Liver (tissue), 9 donors: ENCODE results near the gene PFAS. TPM values are rescaled to one million over a fixed set of nuclear protein-coding genes. Genes with fewer than 3 reads are reported as not detected.

Experiments
- DNase-seq: peaks from one replicate; pipeline ENCODE4 v3.0.0-alpha.2; 2017; ENCODE audit warnings: low spot score
- H3K27ac ChIP-seq, 2 donors: one replicate each; pipeline ENCODE4 v1.7.0; 2013; ENCODE audit warnings: inconsistent platforms in 2 of 2, low read length in 2 of 2, control low read depth in 1 of 2, low read depth in 1 of 2, mild to moderate bottlenecking in 1 of 2
- H3K27me3 ChIP-seq, 4 donors: one replicate each; pipeline versions ENCODE4 v1.6.1 to v1.7.0; 2013; ENCODE audit warnings: low read length in 3 of 4, inconsistent platforms in 1 of 4, mild to moderate bottlenecking in 1 of 4, moderate library complexity in 1 of 4; ENCODE audit not compliant: control insufficient read depth in 4 of 4, insufficient read depth in 4 of 4
- H3K36me3 ChIP-seq, 4 donors: one replicate each; pipeline versions ENCODE4 v1.6.1 to v1.7.0; 2013; ENCODE audit warnings: low read length in 3 of 4, mild to moderate bottlenecking in 3 of 4, low read depth in 1 of 4, moderate library complexity in 1 of 4; ENCODE audit not compliant: control insufficient read depth in 4 of 4, insufficient read depth in 3 of 4
- H3K4me1 ChIP-seq, 4 donors: one replicate each; pipeline versions ENCODE4 v1.6.1 to v1.7.0; 2013; ENCODE audit warnings: low read length in 3 of 4, mild to moderate bottlenecking in 3 of 4, moderate library complexity in 1 of 4; ENCODE audit not compliant: control insufficient read depth in 4 of 4, insufficient read depth in 4 of 4
- H3K4me3 ChIP-seq, 3 donors: one replicate each; pipeline versions ENCODE4 v1.6.1 to v1.7.0; 2013; ENCODE audit warnings: low read length in 3 of 3, control low read depth in 1 of 3, low read depth in 1 of 3, mild to moderate bottlenecking in 1 of 3
- H3K9ac ChIP-seq, 2 donors: one replicate each; pipeline ENCODE4 v1.7.0; 2013; ENCODE audit warnings: low read length in 2 of 2, mild to moderate bottlenecking in 2 of 2, moderate library complexity in 2 of 2, control low read depth in 1 of 2, low read depth in 1 of 2
- H3K9me3 ChIP-seq, 4 donors: one replicate each; pipeline versions ENCODE4 v1.6.1 to v1.7.0; 2013; ENCODE audit warnings: low read length in 3 of 4; ENCODE audit not compliant: control insufficient read depth in 4 of 4
- CTCF ChIP-seq: fragments of 150-350 bp; IDR thresholded peaks from 2 replicates; pipeline ENCODE4 v1.5.1; 2017; ENCODE audit warnings: improper control_type of control experiment, low read depth, low read length; ENCODE audit not compliant: missing input control
- FOXA1 ChIP-seq: IDR thresholded peaks from 2 replicates; pipeline ENCODE4 v1.6.1; 2016; ENCODE audit warnings: antibody characterized with exemption
- FOXA2 ChIP-seq: IDR thresholded peaks from 2 replicates; pipeline ENCODE4 v1.6.1; 2016; ENCODE audit warnings: antibody characterized with exemption
- GABPA ChIP-seq, 2 donors: IDR thresholded peaks in 1 of 2; conservative IDR thresholded peaks in 1 of 2; 2 replicates each; pipeline ENCODE4 v1.6.1; 2016; ENCODE audit warnings: antibody characterized with exemption in 2 of 2, mild to moderate bottlenecking in 1 of 2, moderate library complexity in 1 of 2
- HNF4A ChIP-seq, 2 donors: conservative IDR thresholded peaks; 2 replicates each; pipeline ENCODE4 v1.6.1; 2016; ENCODE audit warnings: antibody characterized with exemption in 2 of 2, mild to moderate bottlenecking in 2 of 2
- JUND ChIP-seq, 2 donors: IDR thresholded peaks; 2 replicates each; pipeline ENCODE4 v1.6.1; 2016; ENCODE audit warnings: antibody characterized with exemption in 2 of 2
- MAX ChIP-seq: IDR thresholded peaks from 2 replicates; pipeline ENCODE4 v1.6.1; 2016; ENCODE audit warnings: antibody characterized with exemption
- NR2F2 ChIP-seq: IDR thresholded peaks from 2 replicates; pipeline ENCODE4 v1.6.1; 2016; ENCODE audit warnings: antibody characterized with exemption
- RAD21 ChIP-seq, 2 donors: IDR thresholded peaks; 2 replicates each; pipeline ENCODE4 v1.6.1; 2016; ENCODE audit warnings: antibody characterized with exemption in 2 of 2, mild to moderate bottlenecking in 2 of 2
- REST ChIP-seq: IDR thresholded peaks from 2 replicates; pipeline ENCODE4 v1.6.1; 2016; ENCODE audit warnings: antibody characterized with exemption, mild to moderate bottlenecking
- RXRA ChIP-seq, 2 donors: IDR thresholded peaks; 2 replicates each; pipeline ENCODE4 v1.6.1; 2017 to 2018; ENCODE audit warnings: antibody characterized with exemption in 2 of 2, mild to moderate bottlenecking in 1 of 2
- SP1 ChIP-seq: IDR thresholded peaks from 2 replicates; pipeline ENCODE4 v1.6.1; 2018; ENCODE audit warnings: antibody characterized with exemption, mild to moderate bottlenecking
- TAF1 ChIP-seq: conservative IDR thresholded peaks from 2 replicates; pipeline ENCODE4 v1.6.1; 2016; ENCODE audit warnings: antibody characterized with exemption, mild to moderate bottlenecking
- YY1 ChIP-seq: IDR thresholded peaks from 2 replicates; pipeline ENCODE4 v1.6.1; 2016; ENCODE audit warnings: antibody characterized with exemption, mild to moderate bottlenecking
- ZBTB33 ChIP-seq: IDR thresholded peaks from 2 replicates; pipeline ENCODE4 v1.6.1; 2016; ENCODE audit warnings: antibody characterized with exemption
- WGBS: extraction: QIAGEN DNeasy Blood & Tissue Kit; methylation state at CpG from one replicate; pipeline ENCODE4 v1.1.7; 2013; 5-methylcytosine and 5-hydroxymethylcytosine counted together
- polyA plus RNA-seq, 2 donors: library from polyadenylated mRNA; stranded (reverse) in 1 of 2; unstranded in 1 of 2; fragments of 200-250 nt in 1 of 2; fragments of >200 nt in 1 of 2; fragmentation: Nextera tagmentation in 1 of 2; extraction: Ambion mirVana in 1 of 2; gene quantifications; one replicate each; pipeline versions ENCODE4 v1.2.1 to v1.2.3, GENCODE V29; 2013 to 2015
- total RNA-seq, 2 donors: library from RNA; depleted of rRNA; stranded (reverse); fragments of >200 nt; gene quantifications; one replicate each; pipeline ENCODE4 v1.2.3, GENCODE V29; 2014
- donor health status: healthy.
- donor health status: healthy.
- donor health status: healthy.
- donor health status: healthy.
- donor health status: healthy.

Gene PFAS
- total and polyA plus RNA-seq, 4 donors: 6.0 to 18.5 (median 10.8) TPM

GRCh38 chr17:8231701-8232100 is 17.4 kb upstream of the PFAS start (continued):
- no peak for TF ChIP-seq CTCF

- Histone ChIP-seq H3K4me1 (peaks cover 0 to 14% (median 11%) of the 10 kb centered on the region in 4 donors), H3K4me3 (no peak overlapping the region), H3K9me3 (no peaks in the 10 kb centered on the region), H3K27ac (no peak overlapping the region), H3K9ac (no peak overlapping the region), H3K36me3 (peaks cover 19 to 72% (median 49%) of the 10 kb centered on the region in 4 donors), H3K27me3 (no peaks in the 10 kb centered on the region)
- WGBS: 97% methylated on average over 21 of the region's 21 CpGs
- no peak for DNase-seq
- TF ChIP-seq TAF1 (no peak), RXRA (IDR thresholded peaks at IDR 0.05) (no peak), HNF4A (conservative IDR thresholded peaks at IDR 0.05) (no peak), MAX (no peak), CTCF (no peak), GABPA (IDR thresholded peaks at IDR 0.05 in 1 of 2, conservative IDR thresholded peaks at IDR 0.05 in 1 of 2) (no peak), RAD21 (IDR thresholded peaks at IDR 0.05) (no peak), SP1 (no peak), JUND (IDR thresholded peaks at IDR 0.05) (no peak), ZBTB33 (no peak), FOXA2 (no peak), REST (no peak), YY1 (no peak), NR2F2 (no peak), FOXA1 (no peak)
Observed at GRCh38 chr17:8234361-8235270, 14.5 kb upstream of the PFAS start.
